ENCODE measurements around the gene CGB5. TPM values are rescaled to one million over a fixed set of nuclear protein-coding genes. Genes with fewer than 3 reads are reported as not detected.
"Not testable (repeated sequence)": the region's sequence is repeated elsewhere in the genome, so short reads cannot be mapped to it uniquely, and the experiment has no call there.

CGB5 gene
- total RNA-seq (2021), result not detected in 2 replicates
- Bru-seq, nascent RNA, result not detected
- not detected for BruChase-seq, experiment 1, labeled RNA remaining after a 2-hour chase
- not detected for BruChase-seq, experiment 2, labeled RNA remaining after a 6-hour chase
- long read RNA-seq, result 0 reads

DNA sequence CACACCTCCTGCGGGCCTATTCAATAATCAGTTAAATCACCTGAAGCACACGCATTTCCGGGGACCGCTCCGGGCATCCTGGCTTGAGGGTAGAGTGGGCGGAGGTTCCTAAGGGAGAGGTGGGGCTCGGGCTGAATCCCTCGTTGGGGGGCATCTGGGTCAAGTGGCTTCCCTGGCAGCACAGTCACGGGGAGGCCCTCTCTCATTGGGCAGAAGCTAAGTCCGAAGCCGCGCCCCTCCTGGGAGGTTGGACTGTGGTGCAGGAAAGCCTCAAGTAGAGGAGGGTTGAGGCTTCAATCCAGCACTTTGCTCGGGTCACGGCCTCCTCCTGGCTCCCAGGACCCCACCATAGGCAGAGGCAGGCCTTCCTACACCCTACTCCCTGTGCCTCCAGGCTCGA is at the start of gene CGB5:
TSS of gene CGB5 (plus strand) at position 301 of the 400 bp plus-strand sequence. CDS start 362 bp downstream, outside the sequence.
- intact Hi-C loops (cut with micrococcal nuclease; ENCODE audit: unreplicated experiment); H3K4me3 ChIP-seq (ENCODE audit: low read depth, low read length, poor library complexity, severe bottlenecking); H3K27ac ChIP-seq (ENCODE audit: low read depth, low read length, poor library complexity, severe bottlenecking); CTCF ChIA-PET; DNase-seq (ENCODE audit: low spot score); H3K4me1 ChIP-seq (ENCODE audit: insufficient read depth, low read length, poor library complexity, severe bottlenecking); H3K36me3 ChIP-seq (ENCODE audit: insufficient read depth, low read length, poor library complexity, severe bottlenecking); POLR2A ChIA-PET (ENCODE audit: low non-redundant PET); BruUV-seq (replicated peaks); H3K9me3 ChIP-seq (ENCODE audit: low read depth, low read length, poor library complexity, severe bottlenecking); H3K27me3 ChIP-seq (replicated peaks; ENCODE audit: insufficient read depth, low read depth, low read length, poor library complexity): not testable (repeated sequence)

DNA sequence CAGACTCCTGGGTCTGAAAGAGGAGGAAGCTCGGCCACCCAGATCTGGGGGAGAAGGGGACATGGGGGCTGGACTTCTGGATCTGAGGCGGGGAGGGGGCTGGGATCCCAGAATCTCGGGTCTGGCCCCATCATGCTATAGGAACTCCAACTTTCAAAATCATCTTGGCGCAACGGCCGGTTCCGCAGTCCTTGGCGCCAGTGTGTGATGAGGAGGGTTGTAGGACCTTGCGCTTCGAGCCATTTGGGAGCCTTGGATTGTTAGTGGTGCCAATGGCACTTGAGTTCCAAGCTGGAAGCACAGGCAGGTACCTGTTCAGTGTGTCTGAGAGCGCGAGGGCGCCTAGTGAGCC is 49.6 kb upstream of the CGB5 start:
- peak overlapping the region; percentile 85 for H3K27ac ChIP-seq (ENCODE audit: low read depth, low read length, poor library complexity, severe bottlenecking)
- ChIA-PET POLR2A (ENCODE audit: low non-redundant PET) (interaction anchor here (0.6 kb wide), 1 partner anchor 14 kb away, joined by 14 read pairs; no protein-coding TSS in a partner anchor), CTCF (interaction anchor here (0.5 to 2.1 kb wide), 8 partner anchors 11 to 602 kb away, joined by 3 to 14 read pairs (median 4); partner anchors contain the start of gene KDELR1)
- peak overlapping the region; percentile 79 for H3K4me3 ChIP-seq (ENCODE audit: low read depth, low read length, poor library complexity, severe bottlenecking)
- intact Hi-C loops (cut with micrococcal nuclease; ENCODE audit: unreplicated experiment), result loop anchor here (5.0 kb wide), 1 partner anchor 218 kb away; no protein-coding TSS in a partner anchor
- H3K9me3 ChIP-seq (ENCODE audit: low read depth, low read length, poor library complexity, severe bottlenecking), result no peaks in the 10 kb centered on the region
- TF ChIP-seq EZH2 (IDR thresholded peaks at IDR 0.05; ENCODE audit: borderline replicate concordance, low read depth, low read length, poor library complexity, severe bottlenecking), result no peak
- TF ChIP-seq, protein P1, sequence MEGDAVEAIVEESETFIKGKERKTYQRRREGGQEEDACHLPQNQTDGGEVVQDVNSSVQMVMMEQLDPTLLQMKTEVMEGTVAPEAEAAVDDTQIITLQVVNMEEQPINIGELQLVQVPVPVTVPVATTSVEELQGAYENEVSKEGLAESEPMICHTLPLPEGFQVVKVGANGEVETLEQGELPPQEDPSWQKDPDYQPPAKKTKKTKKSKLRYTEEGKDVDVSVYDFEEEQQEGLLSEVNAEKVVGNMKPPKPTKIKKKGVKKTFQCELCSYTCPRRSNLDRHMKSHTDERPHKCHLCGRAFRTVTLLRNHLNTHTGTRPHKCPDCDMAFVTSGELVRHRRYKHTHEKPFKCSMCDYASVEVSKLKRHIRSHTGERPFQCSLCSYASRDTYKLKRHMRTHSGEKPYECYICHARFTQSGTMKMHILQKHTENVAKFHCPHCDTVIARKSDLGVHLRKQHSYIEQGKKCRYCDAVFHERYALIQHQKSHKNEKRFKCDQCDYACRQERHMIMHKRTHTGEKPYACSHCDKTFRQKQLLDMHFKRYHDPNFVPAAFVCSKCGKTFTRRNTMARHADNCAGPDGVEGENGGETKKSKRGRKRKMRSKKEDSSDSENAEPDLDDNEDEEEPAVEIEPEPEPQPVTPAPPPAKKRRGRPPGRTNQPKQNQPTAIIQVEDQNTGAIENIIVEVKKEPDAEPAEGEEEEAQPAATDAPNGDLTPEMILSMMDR (conservative IDR thresholded peaks at IDR 0.05; ENCODE audit: low read depth, low read length), result no peak
- H3K4me1 ChIP-seq (ENCODE audit: insufficient read depth, low read length, poor library complexity, severe bottlenecking), result peaks cover 14% of the 10 kb centered on the region
- H3K36me3 ChIP-seq (ENCODE audit: insufficient read depth, low read length, poor library complexity, severe bottlenecking), result peaks cover 5% of the 10 kb centered on the region
- no TSS peak for BruUV-seq (replicated peaks)
- DNase-seq (ENCODE audit: low spot score), result no peak
- H3K27me3 ChIP-seq (replicated peaks; ENCODE audit: insufficient read depth, low read depth, low read length, poor library complexity), result no peaks in the 10 kb centered on the region

DNA sequence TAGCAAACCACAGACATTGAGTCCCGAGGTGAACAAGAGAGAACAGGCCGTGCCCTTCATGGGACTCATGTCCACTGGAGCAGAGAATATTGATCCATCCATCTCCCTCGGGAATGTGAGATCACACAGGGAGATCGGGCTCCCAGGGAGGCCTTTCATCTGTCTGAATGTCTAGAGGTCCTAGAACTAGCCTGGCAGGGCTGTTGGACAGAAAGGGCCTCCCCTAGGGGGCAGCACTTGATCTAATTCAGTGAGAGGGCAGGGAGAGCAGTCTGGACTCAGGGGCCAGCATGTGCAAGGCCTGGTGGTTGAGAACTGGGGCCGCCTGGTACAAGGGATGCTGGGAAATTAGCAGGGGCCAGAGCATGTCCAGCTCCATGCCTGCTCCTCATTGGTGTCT is 45.7 kb upstream of the CGB5 start:
- no peak for TF ChIP-seq EZH2 (IDR thresholded peaks at IDR 0.05; ENCODE audit: borderline replicate concordance, low read depth, low read length, poor library complexity, severe bottlenecking)
- TF ChIP-seq, protein P1 (conservative IDR thresholded peaks at IDR 0.05; ENCODE audit: low read depth, low read length), result peak; percentile 70
- Histone ChIP-seq H3K4me3 (ENCODE audit: low read depth, low read length, poor library complexity, severe bottlenecking) (no peak overlapping the region), H3K9me3 (ENCODE audit: low read depth, low read length, poor library complexity, severe bottlenecking) (no peaks in the 10 kb centered on the region), H3K4me1 (ENCODE audit: insufficient read depth, low read length, poor library complexity, severe bottlenecking) (peaks cover 13% of the 10 kb centered on the region), H3K36me3 (ENCODE audit: insufficient read depth, low read length, poor library complexity, severe bottlenecking) (peaks cover 15% of the 10 kb centered on the region), H3K27me3 (replicated peaks; ENCODE audit: insufficient read depth, low read depth, low read length, poor library complexity) (no peaks in the 10 kb centered on the region), H3K27ac (ENCODE audit: low read depth, low read length, poor library complexity, severe bottlenecking) (no peak overlapping the region)
- DNase-seq (ENCODE audit: low spot score), result peak; percentile 67
- POLR2A ChIA-PET (ENCODE audit: low non-redundant PET), result interaction anchor here (0.7 kb wide), 1 partner anchor 76 kb away, joined by 3 read pairs; no protein-coding TSS in a partner anchor
- CTCF ChIA-PET, result interaction anchor here (0.7 to 1.6 kb wide), 4 partner anchors 15 to 538 kb away, joined by 3 to 7 read pairs (median 4); no protein-coding TSS in a partner anchor
- BruUV-seq (replicated peaks), result no TSS peak
- intact Hi-C loops (cut with micrococcal nuclease; ENCODE audit: unreplicated experiment), result no loop called here

Measured in A673 (cell line).